Common myeloid progenitor, CD34-positive (primary cell): Measurements from ENCODE around the gene PAPSS1. TPM values are rescaled to one million over a fixed set of nuclear protein-coding genes. Genes with fewer than 3 reads are reported as not detected.

Experiments used
- CTCF ChIA-PET: fragments of 350-600 bp; sonication (Branson Sonifier 250); formaldehyde crosslinking; loops from one replicate; lab custom pipeline; 2021; ENCODE audit warnings: antibody characterized with exemption; lab: Charles Lee
- POLR2A ChIA-PET: fragments of 350-600 bp; sonication (Branson Sonifier 250); formaldehyde crosslinking; loops from one replicate; lab custom pipeline; 2021; ENCODE audit warnings: antibody characterized with exemption; lab: Charles Lee
- DNase-seq, 3 donors: peaks; one replicate each; pipeline versions ENCODE4 v3.0.0 to v3.0.0-alpha.2; 2013
- H3K27ac ChIP-seq, 2 experiments: 1 replicate in 1 of 2; 2 replicates in 1 of 2; pipeline ENCODE4 v1.7.0; 2013; ENCODE audit warnings: inconsistent platforms in 2 of 2, low read length in 2 of 2, mild to moderate bottlenecking in 2 of 2, low read depth in 1 of 2, moderate library complexity in 1 of 2; ENCODE audit not compliant: severe bottlenecking in 2 of 2, insufficient read depth in 1 of 2, poor library complexity in 1 of 2
- H3K27me3 ChIP-seq, 5 experiments: replicated peaks in 2 of 5; 1 replicate in 3 of 5; 2 replicates in 2 of 5; pipeline versions ENCODE4 v1.6.1 to v1.7.0; 2013; ENCODE audit warnings: low read length in 4 of 5, mild to moderate bottlenecking in 2 of 5, moderate library complexity in 2 of 5, inconsistent platforms in 1 of 5; ENCODE audit not compliant: insufficient read depth in 5 of 5, control insufficient read depth in 4 of 5
- H3K36me3 ChIP-seq, 4 experiments: 1 replicate in 2 of 4; 2 replicates in 2 of 4; pipeline versions ENCODE4 v1.6.1 to v1.7.0; 2013; ENCODE audit warnings: low read length in 3 of 4, control low read depth in 1 of 4, mild to moderate bottlenecking in 1 of 4; ENCODE audit not compliant: control insufficient read depth in 4 of 4, insufficient read depth in 4 of 4
- H3K4me1 ChIP-seq, 4 experiments: 1 replicate in 3 of 4; 2 replicates in 1 of 4; pipeline versions ENCODE4 v1.6.1 to v1.7.1; 2013; ENCODE audit warnings: low read length in 3 of 4, mild to moderate bottlenecking in 3 of 4, control low read depth in 1 of 4, inconsistent platforms in 1 of 4, moderate library complexity in 1 of 4; ENCODE audit not compliant: control insufficient read depth in 4 of 4, insufficient read depth in 4 of 4; ENCODE audit errors: control extremely low read depth in 1 of 4
- H3K4me3 ChIP-seq, 7 experiments: 1 replicate in 4 of 7; 2 replicates in 3 of 7; pipeline versions ENCODE4 v1.5.1 to v1.7.0; 2013; ENCODE audit warnings: mild to moderate bottlenecking in 7 of 7, low read length in 6 of 7, moderate library complexity in 6 of 7, inconsistent platforms in 2 of 7, low read depth in 2 of 7, control low read depth in 1 of 7; ENCODE audit not compliant: insufficient read depth in 4 of 7, control insufficient read depth in 1 of 7; ENCODE audit errors: extremely low read depth in 1 of 7
- H3K9me3 ChIP-seq, 5 experiments: 1 replicate in 4 of 5; 2 replicates in 1 of 5; pipeline versions ENCODE4 v1.6.1 to v1.7.1; 2013; ENCODE audit warnings: low read length in 4 of 5, mild to moderate bottlenecking in 2 of 5, inconsistent platforms in 1 of 5, low read depth in 1 of 5, moderate library complexity in 1 of 5; ENCODE audit not compliant: control insufficient read depth in 4 of 5, insufficient read depth in 2 of 5; ENCODE audit errors: control extremely low read depth in 1 of 5
- WGBS: methylation state at CpG from one replicate; pipeline ENCODE4 v1.1.5; 2013; ENCODE audit not compliant: insufficient coverage; 5-methylcytosine and 5-hydroxymethylcytosine counted together
- polyA plus RNA-seq: library from polyadenylated mRNA; unstranded; fragments of 120-200 nt; gene quantifications from one replicate; pipeline ENCODE4 v1.2.1, GENCODE V29; 2013

The PAPSS1 gene
- polyA plus RNA-seq, result 80.7 TPM

- ChIA-PET POLR2A (interaction anchor here (0.9 kb wide), 2 partner anchors 13 to 930 kb away, joined by 3 to 4 read pairs; no protein-coding TSS in a partner anchor), CTCF (interaction anchor here (0.6 to 4.9 kb wide), 4 partner anchors 15 to 34 kb away, joined by 3 to 66 read pairs (median 6); no protein-coding TSS in a partner anchor)
- peak within 1 kb of the TSS; percentile 67 to 100 (median 95) for H3K4me3 ChIP-seq
- H3K4me1 ChIP-seq, result peaks cover 9 to 27% (median 20%) of the 10 kb centered on the region in 4 experiments
- H3K36me3 ChIP-seq, result peaks cover 2 to 6% (median 4%) of the 10 kb centered on the region in 4 experiments
- peak within 1 kb of the TSS; percentile 38 to 86 for H3K27ac ChIP-seq
- peak; percentile 97 to 98 (median 98) for DNase-seq
- H3K9me3 ChIP-seq, result no peaks in the 10 kb centered on the region
- 0% methylated on average over 64 of the region's 90 CpGs for WGBS
- H3K27me3 ChIP-seq, result no peaks in the 10 kb centered on the region
Measured at GRCh38 chr4:107719922-107720722, at the start of gene PAPSS1. Gene PAPSS1, minus strand, starts transcription at chr4:107720234. Its CDS starts 55 bp downstream, at chr4:107720179.

GRCh38 chr4:107760281-107760947 is 40.4 kb upstream of the PAPSS1 start:
- no peak for DNase-seq
- WGBS, result 75% methylated on average over 4 of the region's 10 CpGs

GRCh38 chr4:107757864-107758476 is 37.9 kb upstream of the PAPSS1 start:
- ChIA-PET POLR2A (no interaction called here), CTCF (interaction anchor here (0.7 to 4.8 kb wide), 27 partner anchors 11 to 172 kb away, joined by 3 to 24 read pairs (median 4); no protein-coding TSS in a partner anchor)
- DNase-seq, result peak; percentile 40 to 67 (median 60)
- peaks cover 0 to 14% (median 8%) of the 10 kb centered on the region in 4 experiments for H3K4me1 ChIP-seq
- H3K4me3 ChIP-seq, result no peak overlapping the region
- no peak overlapping the region for H3K27ac ChIP-seq
- no peaks in the 10 kb centered on the region for H3K9me3 ChIP-seq
- H3K36me3 ChIP-seq, result no peaks in the 10 kb centered on the region
- H3K27me3 ChIP-seq, result no peaks in the 10 kb centered on the region
- no CpG with 5 or more reads among the region's 2 CpGs for WGBS

More at GRCh38 chr4:107760281-107760947, 40.4 kb upstream of the PAPSS1 start:
- H3K36me3 ChIP-seq, result no peaks in the 10 kb centered on the region
- H3K9me3 ChIP-seq, result no peaks in the 10 kb centered on the region
- no peak overlapping the region for H3K4me3 ChIP-seq
- H3K27ac ChIP-seq, result no peak overlapping the region
- H3K27me3 ChIP-seq, result no peaks in the 10 kb centered on the region
- peaks cover 0 to 14% (median 8%) of the 10 kb centered on the region in 4 experiments for H3K4me1 ChIP-seq
- POLR2A ChIA-PET, result no interaction called here
- CTCF ChIA-PET, result interaction anchor here (0.6 to 4.8 kb wide), 6 partner anchors 23 to 155 kb away, joined by 3 to 24 read pairs (median 6); no protein-coding TSS in a partner anchor

GRCh38 chr4:107757283-107757682 is 37.2 kb upstream of the PAPSS1 start:
- WGBS, result 76% methylated on average over 3 of the region's 5 CpGs

GRCh38 chr4:107755841-107756356 is 35.9 kb upstream of the PAPSS1 start:
- no peaks in the 10 kb centered on the region for H3K36me3 ChIP-seq
- WGBS, result 20% methylated on average over 4 of the region's 4 CpGs
- H3K27me3 ChIP-seq, result no peaks in the 10 kb centered on the region
- POLR2A ChIA-PET, result no interaction called here
- peaks cover 0 to 14% (median 8%) of the 10 kb centered on the region in 4 experiments for H3K4me1 ChIP-seq
- CTCF ChIA-PET, result interaction anchor here (0.9 to 1.6 kb wide), 4 partner anchors 16 to 160 kb away, joined by 3 to 6 read pairs (median 3); no protein-coding TSS in a partner anchor
- no peaks in the 10 kb centered on the region for H3K9me3 ChIP-seq
- no peak overlapping the region for H3K27ac ChIP-seq
- no peak overlapping the region for H3K4me3 ChIP-seq
- DNase-seq, result peak in 2 of 3 donors; percentile 27 to 52

More at GRCh38 chr4:107757283-107757682, 37.2 kb upstream of the PAPSS1 start:
- Histone ChIP-seq H3K36me3 (no peaks in the 10 kb centered on the region), H3K27me3 (no peaks in the 10 kb centered on the region), H3K4me1 (peaks cover 0 to 14% (median 8%) of the 10 kb centered on the region in 4 experiments), H3K27ac (no peak overlapping the region), H3K4me3 (no peak overlapping the region), H3K9me3 (no peaks in the 10 kb centered on the region)
- DNase-seq, result no peak
- POLR2A ChIA-PET, result no interaction called here
- CTCF ChIA-PET, result interaction anchor here (1.0 to 4.8 kb wide), 7 partner anchors 10 to 172 kb away, joined by 3 to 24 read pairs (median 3); no protein-coding TSS in a partner anchor

GRCh38 chr4:107751670-107752069 is 31.6 kb upstream of the PAPSS1 start:
- peaks cover 0 to 13% (median 3%) of the 10 kb centered on the region in 4 experiments for H3K4me1 ChIP-seq
- no peak overlapping the region for H3K27ac ChIP-seq
- CTCF ChIA-PET, result no interaction called here
- no peaks in the 10 kb centered on the region for H3K36me3 ChIP-seq
- DNase-seq, result no peak
- WGBS, result 89% methylated on average over 1 of the region's 2 CpGs
- H3K4me3 ChIP-seq, result no peak overlapping the region
- POLR2A ChIA-PET, result no interaction called here
- no peaks in the 10 kb centered on the region for H3K9me3 ChIP-seq
- peaks cover 0 to 2% (median 0%) of the 10 kb centered on the region in 5 experiments for H3K27me3 ChIP-seq
